ENCODE measurements around the gene VAT1L. TPM values are rescaled to one million over a fixed set of nuclear protein-coding genes. Genes with fewer than 3 reads are reported as not detected.

VAT1L gene
- total and polyA plus RNA-seq, 8 donors = 0.61 to 5.1 (median 1.3) TPM; not detected in 2

- intact Hi-C loops (cut with DNase I; ENCODE audit: low total_unique reads) = no loop called here
- WGBS, 5 donors = 17 to 33% (median 26%) methylated on average over 3 of the region's 3 CpGs
- H3K9me3 ChIP-seq = no peaks in the 10 kb centered on the region
- DNase-seq = no peak
- H3K4me1 ChIP-seq = peaks cover 0 to 15% (median 4%) of the 10 kb centered on the region in 4 donors
- H3K27ac ChIP-seq = peak overlapping the region in 1 of 5 donors; percentile 5
- no peaks in the 10 kb centered on the region for H3K36me3 ChIP-seq
- TF ChIP-seq POLR2AphosphoS5 (IDR thresholded peaks at IDR 0.05) = no peak
- TF ChIP-seq EP300 (IDR thresholded peaks at IDR 0.05) = no peak
- TF ChIP-seq CTCF (IDR thresholded peaks at IDR 0.05) = no peak
- TF ChIP-seq POLR2A (IDR thresholded peaks at IDR 0.05) = no peak
- no peak overlapping the region for H3K4me3 ChIP-seq
- H3K27me3 ChIP-seq = no peaks in the 10 kb centered on the region
Observed at GRCh38 chr16:77897129-77897437, 108.7 kb downstream of the VAT1L start.

- intact Hi-C loops (cut with DNase I; ENCODE audit: low total_unique reads) = no loop called here
Observed at GRCh38 chr16:77897831-77898605, 109.7 kb downstream of the VAT1L start.

GRCh38 chr16:77898671-77899211 is 110.4 kb downstream of the VAT1L start:
- Histone ChIP-seq H3K27me3 (no peaks in the 10 kb centered on the region), H3K4me1 (peaks cover 0 to 15% (median 4%) of the 10 kb centered on the region in 4 donors), H3K27ac (peak overlapping the region in 2 of 5 donors; percentile 41 to 69), H3K9me3 (no peaks in the 10 kb centered on the region), H3K36me3 (no peaks in the 10 kb centered on the region), H3K4me3 (no peak overlapping the region)
- DNase-seq = peak in 1 of 2 donors; percentile 10
- peak in 1 of 3 donors; percentile 32 for TF ChIP-seq POLR2AphosphoS5 (IDR thresholded peaks at IDR 0.05)
- TF ChIP-seq CTCF (IDR thresholded peaks at IDR 0.05) = no peak
- intact Hi-C loops (cut with DNase I; ENCODE audit: low total_unique reads) = no loop called here
- WGBS, 5 donors = 32 to 47% (median 38%) methylated on average over 2 of the region's 2 CpGs

More at GRCh38 chr16:77897831-77898605, 109.7 kb downstream of the VAT1L start:
- Histone ChIP-seq H3K4me3 (no peak overlapping the region), H3K36me3 (no peaks in the 10 kb centered on the region), H3K4me1 (peaks cover 0 to 15% (median 4%) of the 10 kb centered on the region in 4 donors), H3K9me3 (no peaks in the 10 kb centered on the region), H3K27ac (peak overlapping the region in 2 of 5 donors; percentile 41 to 69), H3K27me3 (no peaks in the 10 kb centered on the region)
- TF ChIP-seq POLR2AphosphoS5 (IDR thresholded peaks at IDR 0.05) (no peak), POLR2A (IDR thresholded peaks at IDR 0.05) (no peak), EP300 (IDR thresholded peaks at IDR 0.05) (no peak)
- no peak for DNase-seq
- 26 to 43% (median 32%) methylated on average over 4 of the region's 4 CpGs for WGBS, 5 donors

- H3K4me3 ChIP-seq = no peak overlapping the region
- WGBS, 5 donors = 69 to 82% (median 81%) methylated on average over 3 of the region's 3 CpGs
- H3K27me3 ChIP-seq = no peaks in the 10 kb centered on the region
- no peak for DNase-seq
- intact Hi-C loops (cut with DNase I; ENCODE audit: low total_unique reads) = no loop called here
- H3K9me3 ChIP-seq = no peaks in the 10 kb centered on the region
- no peaks in the 10 kb centered on the region for H3K36me3 ChIP-seq
- H3K4me1 ChIP-seq = peaks cover 0 to 15% (median 4%) of the 10 kb centered on the region in 4 donors
- no peak overlapping the region for H3K27ac ChIP-seq
- TF ChIP-seq EP300 (IDR thresholded peaks at IDR 0.05) (no peak), POLR2A (IDR thresholded peaks at IDR 0.05) (no peak), CTCF (IDR thresholded peaks at IDR 0.05) (no peak), POLR2AphosphoS5 (IDR thresholded peaks at IDR 0.05) (no peak)
Observed at GRCh38 chr16:77899416-77899815, 111.1 kb downstream of the VAT1L start.

All from stomach (tissue), 9 donors.